Central memory CD8-positive, alpha-beta T cell (primary cell): Measurements from ENCODE around the gene GPHN.

Source experiments
- ATAC-seq: fragments of 150-1000 bp; cut with Tn5 transposase; replicated peaks from 2 replicates; pipeline ENCODE4 v1.10.0; 2022; ENCODE audit warnings: mild to moderate bottlenecking, moderate FRiP score, moderate number of reproducible peaks; ENCODE audit not compliant: poor library complexity, severe bottlenecking; ENCODE audit errors: extremely low read depth
- DNase-seq, 2 donors: peaks; one replicate each; pipeline ENCODE4 v3.0.0; 2021; ENCODE audit warnings: low spot score in 2 of 2
- H3K27ac Mint-ChIP-seq: one replicate; pipeline ENCODE4 v1.8.0; 2022; ENCODE audit warnings: low read depth, mild to moderate bottlenecking, moderate library complexity, mixed read lengths
- H3K27me3 Mint-ChIP-seq: one replicate; pipeline ENCODE4 v1.8.0; 2022; ENCODE audit warnings: mixed read lengths
- H3K36me3 Mint-ChIP-seq: one replicate; pipeline ENCODE4 v1.8.0; 2022; ENCODE audit warnings: mild to moderate bottlenecking, moderate library complexity, mixed read lengths; ENCODE audit not compliant: insufficient read depth
- H3K4me1 Mint-ChIP-seq: one replicate; pipeline ENCODE4 v1.8.0; 2022; ENCODE audit warnings: mixed read lengths
- H3K4me3 Mint-ChIP-seq: one replicate; pipeline ENCODE4 v1.8.0; 2022; ENCODE audit warnings: mild to moderate bottlenecking, moderate library complexity, mixed read lengths
- H3K9me3 Mint-ChIP-seq: one replicate; pipeline ENCODE4 v1.8.0; 2022; ENCODE audit warnings: mixed read lengths

The GPHN gene

GRCh38 chr14:67151082-67151666 lies 643.2 kb downstream of the GPHN start:
- no peak for ATAC-seq
- DNase-seq, result no peak
- no peaks in the 10 kb centered on the region for H3K9me3 Mint-ChIP-seq
- H3K27ac Mint-ChIP-seq, result no peak overlapping the region
- no peaks in the 10 kb centered on the region for H3K4me1 Mint-ChIP-seq
- peaks cover under 1% of the 10 kb centered on the region for H3K36me3 Mint-ChIP-seq
- H3K27me3 Mint-ChIP-seq, result peaks cover 4% of the 10 kb centered on the region
- H3K4me3 Mint-ChIP-seq, result no peak overlapping the region

DNA sequence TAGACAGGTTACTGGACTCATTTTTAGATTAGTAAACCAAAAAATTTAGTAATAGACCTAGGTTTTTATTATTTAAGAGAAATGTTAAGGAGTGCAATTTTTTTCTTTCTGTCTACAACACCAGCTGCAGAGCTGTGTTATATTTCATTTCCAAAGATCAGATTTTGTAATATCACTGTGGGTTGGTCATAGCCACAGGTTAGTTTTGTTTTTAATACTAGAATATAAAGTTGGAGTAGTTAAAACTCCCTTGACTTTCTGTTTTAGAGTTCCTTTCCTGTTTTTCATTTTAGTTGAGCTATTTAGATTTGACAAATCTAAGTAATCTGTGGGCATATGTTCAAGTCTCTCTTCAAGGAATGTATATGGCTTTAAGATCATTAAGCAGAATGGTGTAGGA lies 650.6 kb downstream of the GPHN start:
- H3K27ac Mint-ChIP-seq, result no peak overlapping the region
- no peaks in the 10 kb centered on the region for H3K27me3 Mint-ChIP-seq
- H3K4me3 Mint-ChIP-seq, result no peak overlapping the region
- H3K36me3 Mint-ChIP-seq, result peaks cover 2% of the 10 kb centered on the region
- H3K4me1 Mint-ChIP-seq, result no peaks in the 10 kb centered on the region
- ATAC-seq (no peak), DNase-seq (no peak)
- H3K9me3 Mint-ChIP-seq, result no peaks in the 10 kb centered on the region

- Mint-ChIP-seq H3K4me1 (no peaks in the 10 kb centered on the region), H3K36me3 (peaks cover 2% of the 10 kb centered on the region), H3K27me3 (no peaks in the 10 kb centered on the region), H3K4me3 (no peak overlapping the region), H3K27ac (no peak overlapping the region), H3K9me3 (no peaks in the 10 kb centered on the region)
- ATAC-seq (no peak), DNase-seq (no peak)
These were observed 654.4 kb downstream of the GPHN start for GRCh38 chr14:67162385-67162784.

GRCh38 chr14:67166450-67166853 lies 658.5 kb downstream of the GPHN start:
- H3K4me3 Mint-ChIP-seq, result no peak overlapping the region

DNA sequence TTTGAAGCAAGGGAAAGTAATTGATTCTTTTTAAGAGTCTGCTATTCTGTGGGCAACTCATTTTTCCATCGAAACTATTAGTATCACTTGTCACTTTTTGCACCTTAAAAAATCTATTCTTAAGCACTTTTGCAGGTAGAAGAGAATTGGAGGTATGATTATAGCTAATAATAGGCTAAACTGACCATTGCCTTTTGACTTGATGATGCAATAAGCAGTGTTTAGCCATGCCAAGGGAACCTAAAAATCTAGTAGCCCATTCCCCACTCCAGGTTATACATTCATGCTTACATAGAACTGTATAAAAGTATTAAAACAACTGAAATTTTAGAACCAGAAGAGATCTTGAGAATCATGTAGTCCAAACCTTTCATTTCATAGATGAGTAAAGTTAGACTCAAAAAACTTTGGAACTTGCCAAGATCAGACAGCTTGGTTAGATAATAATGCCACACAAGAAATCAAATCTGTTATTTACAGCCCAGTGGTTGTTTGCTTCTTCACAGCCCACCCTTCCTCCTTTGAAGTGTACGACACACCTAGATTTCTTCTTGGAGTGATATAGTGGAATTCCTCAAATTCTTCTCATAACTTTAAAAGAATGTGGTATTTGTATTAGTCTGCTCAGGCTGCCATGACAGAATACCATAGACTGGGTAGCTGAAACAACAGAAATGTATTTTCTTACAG lies 659.6 kb downstream of the GPHN start:
- ATAC-seq (no peak), DNase-seq (no peak)
- Mint-ChIP-seq H3K4me3 (no peak overlapping the region), H3K4me1 (no peaks in the 10 kb centered on the region), H3K36me3 (peaks cover 2% of the 10 kb centered on the region), H3K9me3 (peaks cover 1% of the 10 kb centered on the region), H3K27me3 (no peaks in the 10 kb centered on the region), H3K27ac (no peak overlapping the region)

More at GRCh38 chr14:67166450-67166853, 658.5 kb downstream of the GPHN start:
- Mint-ChIP-seq H3K27me3 (no peaks in the 10 kb centered on the region), H3K27ac (no peak overlapping the region), H3K9me3 (no peaks in the 10 kb centered on the region), H3K4me1 (no peaks in the 10 kb centered on the region), H3K36me3 (peaks cover 4% of the 10 kb centered on the region)
- no peak for DNase-seq
- no peak for ATAC-seq

GRCh38 chr14:67168110-67168441 lies 660.1 kb downstream of the GPHN start:
- Mint-ChIP-seq H3K9me3 (peaks cover 6% of the 10 kb centered on the region), H3K4me3 (no peak overlapping the region), H3K27ac (no peak overlapping the region), H3K4me1 (no peaks in the 10 kb centered on the region), H3K27me3 (no peaks in the 10 kb centered on the region), H3K36me3 (peaks cover 2% of the 10 kb centered on the region)
- DNase-seq (no peak), ATAC-seq (no peak)

GRCh38 chr14:67170660-67171059 lies 662.7 kb downstream of the GPHN start:
- ATAC-seq (no peak), DNase-seq (no peak)
- Mint-ChIP-seq H3K9me3 (peaks cover 11% of the 10 kb centered on the region), H3K27me3 (no peaks in the 10 kb centered on the region), H3K36me3 (peaks cover 3% of the 10 kb centered on the region), H3K27ac (no peak overlapping the region), H3K4me1 (no peaks in the 10 kb centered on the region), H3K4me3 (no peak overlapping the region)

DNA sequence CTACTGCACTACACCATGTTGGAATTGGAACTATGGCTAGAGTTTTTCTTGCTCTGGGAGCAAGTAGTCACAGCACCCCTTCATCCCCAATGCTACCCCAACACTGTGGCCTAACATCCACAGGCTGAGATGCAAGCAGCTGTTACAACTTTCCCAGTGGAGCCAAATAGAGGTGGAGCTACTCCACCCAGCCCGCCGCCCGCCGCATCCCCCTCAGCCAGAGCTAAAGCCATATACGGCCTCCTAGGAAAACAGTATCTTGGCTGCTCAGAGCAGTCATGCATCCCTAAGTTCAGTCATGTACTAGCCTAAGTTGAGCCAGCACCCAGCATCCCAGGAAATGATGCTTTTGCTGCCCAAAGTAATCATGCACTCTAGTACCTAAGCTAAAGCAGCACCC lies 664.1 kb downstream of the GPHN start:
- no peaks in the 10 kb centered on the region for H3K27me3 Mint-ChIP-seq
- no peak overlapping the region for H3K27ac Mint-ChIP-seq
- no peak overlapping the region for H3K4me3 Mint-ChIP-seq
- ATAC-seq (no peak), DNase-seq (no peak)
- peaks cover 15% of the 10 kb centered on the region for H3K9me3 Mint-ChIP-seq
- H3K36me3 Mint-ChIP-seq, result peaks cover 3% of the 10 kb centered on the region
- no peaks in the 10 kb centered on the region for H3K4me1 Mint-ChIP-seq

DNA sequence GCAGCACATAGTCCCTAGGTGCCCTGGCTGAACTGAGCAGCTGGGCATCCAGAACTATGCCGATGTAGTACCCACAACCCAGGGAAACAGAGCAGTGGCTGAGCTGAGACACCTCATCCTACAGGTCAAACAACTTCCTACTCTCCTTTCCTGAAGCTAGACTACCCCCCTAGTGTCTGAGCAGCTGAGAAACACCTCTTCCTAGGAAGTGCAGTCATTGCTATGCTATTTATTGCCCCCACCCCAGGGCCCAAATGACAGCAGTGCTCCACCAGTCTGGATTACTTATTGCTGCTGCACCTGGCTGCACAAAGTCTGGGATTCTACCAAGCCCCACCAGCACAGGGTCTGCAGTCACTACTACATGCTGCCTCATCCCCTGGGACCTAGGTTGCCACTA lies 664.6 kb downstream of the GPHN start:
- no peak for DNase-seq
- no peak overlapping the region for H3K4me3 Mint-ChIP-seq
- H3K9me3 Mint-ChIP-seq, result peaks cover 19% of the 10 kb centered on the region
- H3K27me3 Mint-ChIP-seq, result no peaks in the 10 kb centered on the region
- no peaks in the 10 kb centered on the region for H3K4me1 Mint-ChIP-seq
- H3K36me3 Mint-ChIP-seq, result peaks cover 3% of the 10 kb centered on the region
- ATAC-seq, result no peak
- no peak overlapping the region for H3K27ac Mint-ChIP-seq

- Mint-ChIP-seq H3K36me3 (peaks cover 5% of the 10 kb centered on the region), H3K4me3 (no peak overlapping the region), H3K4me1 (no peaks in the 10 kb centered on the region), H3K9me3 (peaks cover 31% of the 10 kb centered on the region), H3K27me3 (no peaks in the 10 kb centered on the region), H3K27ac (no peak overlapping the region)
- DNase-seq, result no peak
- ATAC-seq, result no peak
These were observed 665.8 kb downstream of the GPHN start for GRCh38 chr14:67173719-67174118.

DNA sequence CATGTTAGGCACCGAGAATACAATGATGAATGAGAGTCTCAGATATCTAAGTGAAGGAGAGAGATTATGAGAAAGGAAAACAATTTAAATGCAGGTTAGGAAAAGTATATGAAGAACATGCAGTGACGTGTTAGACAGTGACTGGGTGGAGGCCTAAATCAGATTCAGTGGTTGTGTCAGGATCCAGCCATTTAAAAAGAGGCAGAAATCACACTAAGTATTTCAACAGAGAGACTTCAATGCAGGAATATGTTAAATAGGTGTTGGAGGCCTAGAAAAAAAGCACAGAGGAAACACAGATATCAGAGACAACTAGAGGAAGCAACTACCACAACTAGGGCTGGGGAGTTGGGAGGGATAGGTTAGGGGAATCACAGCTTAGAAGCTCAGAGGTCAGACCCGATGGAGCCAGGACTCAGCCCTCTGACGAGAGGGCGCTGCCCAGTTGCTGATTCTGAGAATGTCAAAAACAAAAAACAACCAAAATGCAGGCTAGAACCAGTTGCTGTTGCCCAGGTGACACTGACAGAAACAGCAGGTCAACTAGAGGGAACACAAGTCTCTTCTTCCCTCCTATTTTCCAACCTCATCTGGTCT lies 678.3 kb downstream of the GPHN start:
- ATAC-seq (peak; percentile 28), DNase-seq (no peak)
- Mint-ChIP-seq H3K27ac (no peak overlapping the region), H3K36me3 (no peaks in the 10 kb centered on the region), H3K27me3 (no peaks in the 10 kb centered on the region), H3K9me3 (no peaks in the 10 kb centered on the region), H3K4me3 (no peak overlapping the region), H3K4me1 (no peaks in the 10 kb centered on the region)

- no peak for ATAC-seq
- H3K4me3 Mint-ChIP-seq, result no peak overlapping the region
- no peaks in the 10 kb centered on the region for H3K4me1 Mint-ChIP-seq
- no peaks in the 10 kb centered on the region for H3K9me3 Mint-ChIP-seq
- no peaks in the 10 kb centered on the region for H3K36me3 Mint-ChIP-seq
- H3K27ac Mint-ChIP-seq, result no peak overlapping the region
- DNase-seq, result no peak
- H3K27me3 Mint-ChIP-seq, result no peaks in the 10 kb centered on the region
These were observed 679.0 kb downstream of the GPHN start for GRCh38 chr14:67186789-67187584.

- Mint-ChIP-seq H3K27me3 (no peaks in the 10 kb centered on the region), H3K36me3 (no peaks in the 10 kb centered on the region), H3K4me1 (no peaks in the 10 kb centered on the region), H3K9me3 (no peaks in the 10 kb centered on the region), H3K4me3 (no peak overlapping the region), H3K27ac (no peak overlapping the region)
- no peak for DNase-seq
- no peak for ATAC-seq
These were observed 679.9 kb downstream of the GPHN start for GRCh38 chr14:67187826-67188225.
